H1 (cell line): ENCODE measurements around the gene TGFA. TPM values are rescaled to one million over a fixed set of nuclear protein-coding genes. Genes with fewer than 3 reads are reported as not detected.

Source experiments
- CTCF ChIA-PET: fragments of 300-600 bp; sonication (Branson Sonifier 250); formaldehyde crosslinking; loops from one replicate; lab custom pipeline; 2021; ENCODE audit not compliant: partially characterized antibody; lab: Charles Lee
- POLR2A ChIA-PET: fragments of 300-600 bp; sonication (Branson Sonifier 250); formaldehyde crosslinking; loops from one replicate; lab custom pipeline; 2021; ENCODE audit warnings: inconsistent platforms; ENCODE audit not compliant: partially characterized antibody; lab: Charles Lee
- DNase-seq, 2 experiments: peaks; one replicate each; pipeline versions ENCODE4 v3.0.0 to v3.0.0-alpha.2; 2010 to 2022; ENCODE audit warnings: low spot score in 2 of 2, low read depth in 1 of 2, mixed read lengths in 1 of 2
- FAIRE-seq: peaks from 2 replicates; lab custom pipeline; 2011; peaks lifted over from hg19 to GRCh38; lab: Jason Lieb, UNC
- H2AFZ ChIP-seq: 2 replicates; pipeline ENCODE4 v1.8.1; 2012; ENCODE audit warnings: low read length, inconsistent platforms
- H2AK5ac ChIP-seq: 2 replicates; pipeline ENCODE4 v1.6.1; 2013; ENCODE audit warnings: low read depth, low read length
- H2BK120ac ChIP-seq: replicated peaks from 2 replicates; pipeline ENCODE3; 2013; ENCODE audit warnings: low read depth, low read length, inconsistent platforms
- H2BK12ac ChIP-seq: 2 replicates; pipeline ENCODE4 v1.6.1; 2013; ENCODE audit warnings: low read depth, low read length
- H2BK15ac ChIP-seq: 2 replicates; pipeline ENCODE4 v1.6.1; 2013; ENCODE audit warnings: low read length
- H2BK20ac ChIP-seq: 2 replicates; pipeline ENCODE4 v1.6.1; 2013; ENCODE audit warnings: low read length
- H2BK5ac ChIP-seq: 2 replicates; pipeline ENCODE4 v1.6.1; 2013; ENCODE audit warnings: low read depth, low read length
- H3K14ac ChIP-seq: 2 replicates; pipeline ENCODE4 v1.6.1; 2013; ENCODE audit warnings: inconsistent platforms; ENCODE audit not compliant: insufficient read length
- H3K18ac ChIP-seq: 2 replicates; pipeline ENCODE4 v1.6.1; 2013; ENCODE audit warnings: low read length; ENCODE audit errors: extremely low read depth
- H3K23ac ChIP-seq: 2 replicates; pipeline ENCODE4 v1.6.1; 2013; ENCODE audit warnings: inconsistent platforms; ENCODE audit not compliant: insufficient read length
- H3K23me2 ChIP-seq: 2 replicates; pipeline ENCODE4 v1.6.1; 2013; ENCODE audit warnings: low read depth, low read length
- H3K27ac ChIP-seq: 2 replicates; pipeline ENCODE4 v1.6.1; 2011; ENCODE audit warnings: low read depth, low read length, inconsistent platforms
- H3K27me3 ChIP-seq, 4 experiments: replicated peaks in 1 of 4; 1 replicate in 1 of 4; 2 replicates in 3 of 4; pipeline versions ENCODE4 v1.6.1 to v1.8.1; 2011 to 2013; ENCODE audit warnings: low read length in 3 of 4, mild to moderate bottlenecking in 3 of 4, inconsistent platforms in 2 of 4, mixed read lengths in 2 of 4, moderate library complexity in 1 of 4; ENCODE audit not compliant: control insufficient read depth in 3 of 4, insufficient read depth in 3 of 4; ENCODE audit errors: extremely low read depth in 1 of 4
- H3K36me3 ChIP-seq, 4 experiments: 2 replicates each; pipeline versions ENCODE4 v1.6.1 to v1.8.1; 2011 to 2013; ENCODE audit warnings: mild to moderate bottlenecking in 4 of 4, low read length in 3 of 4, moderate library complexity in 2 of 4, control low read depth in 1 of 4, inconsistent platforms in 1 of 4; ENCODE audit not compliant: insufficient read depth in 4 of 4, control insufficient read depth in 2 of 4
- H3K4ac ChIP-seq: replicated peaks from 2 replicates; pipeline ENCODE3; 2013; ENCODE audit warnings: low read length, low read depth, mixed read lengths, inconsistent platforms; ENCODE audit not compliant: insufficient read length
- H3K4me1 ChIP-seq, 4 experiments: replicated peaks in 1 of 4; 1 replicate in 1 of 4; 2 replicates in 3 of 4; pipeline versions ENCODE4 v1.6.1 to v1.8.1; 2011 to 2013; ENCODE audit warnings: low read length in 3 of 4, inconsistent platforms in 2 of 4, mixed read lengths in 1 of 4; ENCODE audit not compliant: insufficient read depth in 4 of 4, control insufficient read depth in 3 of 4
- H3K4me2 ChIP-seq, 2 experiments: 2 replicates each; pipeline versions ENCODE4 v1.6.1 to v1.8.1; 2011 to 2013; ENCODE audit warnings: low read depth in 2 of 2, low read length in 2 of 2, control low read depth in 1 of 2, inconsistent platforms in 1 of 2, mild to moderate bottlenecking in 1 of 2; ENCODE audit not compliant: insufficient read depth in 1 of 2
- H3K4me3 ChIP-seq, 4 experiments: fragments of 200-600, 300-600 bp in 1 of 4; sonication (generic), shearing (Covaris generic), sonication (Bioruptor Twin) in 1 of 4; 2 replicates each; pipeline versions ENCODE4 v1.5.1 to v1.8.1; 2011 to 2016; ENCODE audit warnings: low read length in 4 of 4, low read depth in 3 of 4, control low read depth in 2 of 4, inconsistent platforms in 2 of 4, mild to moderate bottlenecking in 2 of 4, mixed read lengths in 1 of 4, moderate library complexity in 1 of 4; ENCODE audit not compliant: insufficient read depth in 2 of 4; ENCODE audit errors: extremely low read depth in 1 of 4
- H3K56ac ChIP-seq: replicated peaks from 2 replicates; pipeline ENCODE3; 2013; ENCODE audit warnings: low read depth, mild to moderate bottlenecking, mixed read lengths, low read length, inconsistent platforms; ENCODE audit not compliant: insufficient read length
- H3K79me1 ChIP-seq: 2 replicates; pipeline ENCODE4 v1.6.1; 2013; ENCODE audit warnings: low read depth, low read length, control low read depth
- H3K79me2 ChIP-seq, 2 experiments: 2 replicates each; pipeline versions ENCODE4 v1.6.1 to v1.8.1; 2012 to 2013; ENCODE audit warnings: low read length in 2 of 2, mild to moderate bottlenecking in 2 of 2, inconsistent platforms in 1 of 2; ENCODE audit not compliant: insufficient read depth in 2 of 2, control insufficient read depth in 1 of 2
- H3K9ac ChIP-seq, 4 experiments: replicated peaks in 1 of 4; 1 replicate in 1 of 4; 2 replicates in 3 of 4; pipeline versions ENCODE4 v1.6.1 to v1.8.1; 2011 to 2013; ENCODE audit warnings: low read depth in 3 of 4, low read length in 3 of 4, control low read depth in 2 of 4, mild to moderate bottlenecking in 2 of 4, moderate library complexity in 2 of 4, inconsistent platforms in 1 of 4; ENCODE audit errors: extremely low read depth in 1 of 4
- H3K9me3 ChIP-seq, 2 experiments: 2 replicates each; pipeline versions ENCODE4 v1.6.1 to v1.8.1; 2012 to 2013; ENCODE audit warnings: mild to moderate bottlenecking in 2 of 2, moderate library complexity in 2 of 2, control low read depth in 1 of 2, inconsistent platforms in 1 of 2, low read depth in 1 of 2, low read length in 1 of 2, mixed read lengths in 1 of 2; ENCODE audit not compliant: insufficient read depth in 2 of 2
- H4K20me1 ChIP-seq, 2 experiments: replicated peaks in 1 of 2; 2 replicates each; pipeline versions ENCODE3 to v1.8.1; 2011 to 2013; ENCODE audit warnings: inconsistent platforms in 2 of 2, low read length in 2 of 2, mild to moderate bottlenecking in 1 of 2; ENCODE audit not compliant: insufficient read depth in 2 of 2, control insufficient read depth in 1 of 2
- H4K5ac ChIP-seq: 2 replicates; pipeline ENCODE4 v1.6.1; 2013; ENCODE audit warnings: low read length, low read depth, mixed read lengths, inconsistent platforms; ENCODE audit not compliant: insufficient read length
- H4K8ac ChIP-seq: 2 replicates; pipeline ENCODE4 v1.8.0; 2013; ENCODE audit warnings: mild to moderate bottlenecking, moderate library complexity, low read length, inconsistent platforms; ENCODE audit not compliant: insufficient read depth; ENCODE audit errors: extremely low read depth
- H4K91ac ChIP-seq: replicated peaks from 2 replicates; pipeline ENCODE3; 2013; ENCODE audit warnings: low read length, mixed read lengths, inconsistent platforms; ENCODE audit not compliant: insufficient read length
- CHD2 ChIP-seq: IDR thresholded peaks from 2 replicates; pipeline ENCODE4 v1.6.1; 2012; ENCODE audit warnings: low read length, improper control_type of control experiment
- EGR1 ChIP-seq: IDR thresholded peaks from 2 replicates; pipeline ENCODE4 v1.6.1; 2011; ENCODE audit warnings: low read depth, low read length, borderline replicate concordance
- EP300 ChIP-seq, 2 experiments: IDR thresholded peaks; 1 replicate in 1 of 2; 2 replicates in 1 of 2; pipeline ENCODE4 v1.6.1; 2011 to 2012; ENCODE audit warnings: low read depth in 2 of 2, low read length in 2 of 2, mild to moderate bottlenecking in 2 of 2, borderline replicate concordance in 1 of 2, inconsistent platforms in 1 of 2, moderate library complexity in 1 of 2
- HDAC6 ChIP-seq: IDR thresholded peaks from one replicate; pipeline ENCODE4 v1.7.1; 2012; ENCODE audit warnings: low read depth, mild to moderate bottlenecking, inconsistent platforms, low read length, moderate library complexity
- JUN ChIP-seq: IDR thresholded peaks from 2 replicates; pipeline ENCODE4 v1.6.1; 2011; ENCODE audit warnings: low read depth, mild to moderate bottlenecking, improper control_type of control experiment, low read length
- KDM5A ChIP-seq: fragments of 200-600 bp; IDR thresholded peaks from 2 replicates; pipeline ENCODE4 v1.7.1; 2012; ENCODE audit warnings: mild to moderate bottlenecking, low read length, inconsistent platforms, mixed read lengths
- POLR2AphosphoS5 ChIP-seq: IDR thresholded peaks from 2 replicates; pipeline ENCODE4 v1.6.1; 2011; ENCODE audit warnings: low read depth, low read length
- RFX5 ChIP-seq: IDR thresholded peaks from 2 replicates; pipeline ENCODE4 v1.6.1; 2011; ENCODE audit warnings: low read depth, low read length, improper control_type of control experiment, borderline replicate concordance
- SIN3A ChIP-seq, 2 experiments: IDR thresholded peaks in 1 of 2; conservative IDR thresholded peaks in 1 of 2; 2 replicates each; pipeline ENCODE4 v1.6.1; 2011 to 2012; ENCODE audit warnings: low read length in 2 of 2, improper control_type of control experiment in 1 of 2, low read depth in 1 of 2, mild to moderate bottlenecking in 1 of 2
- TAF7 ChIP-seq: optimal IDR thresholded peaks from 2 replicates; pipeline ENCODE3; 2011; ENCODE audit warnings: low read depth, mild to moderate bottlenecking, inconsistent platforms, low read length, moderate library complexity, borderline replicate concordance
- WGBS, 2 experiments: shearing (Covaris generic) in 1 of 2; methylation state at CpG; one replicate each; pipeline versions ENCODE4 v1.1.6 to v1.1.7; 2013 to 2015; ENCODE audit warnings: low lambda C conversion rate in 2 of 2, mixed read lengths in 2 of 2, inconsistent platforms in 1 of 2, low coverage in 1 of 2, missing lambda C conversion rate in 1 of 2; ENCODE audit not compliant: insufficient replicate concordance in 2 of 2, insufficient coverage in 1 of 2, insufficient read length in 1 of 2; ENCODE audit errors: extremely low coverage in 1 of 2, missing lambda C conversion rate in 1 of 2; 5-methylcytosine and 5-hydroxymethylcytosine counted together
- polyA plus RNA-seq, 7 experiments: library from polyadenylated mRNA; depleted of rRNA in 3 of 7; stranded (reverse) in 5 of 7; unstranded in 2 of 7; fragments of >200 nt in 5 of 7; fragments of 200-250 nt in 2 of 7; gene quantifications; 1 replicate in 5 of 7; 2 replicates in 1 of 7; 4 replicates in 1 of 7; pipeline versions ENCODE4 v1.2.1 to v1.2.3, GENCODE V29; 2011 to 2013; ENCODE audit warnings: missing spikeins in 2 of 7, mixed read lengths in 2 of 7
- total RNA-seq: library from RNA; stranded (reverse); fragmentation: NEBNext Ultra II Directional; extraction: Animal tissue kit (Norgen Biotek cat#: 25700); gene quantifications from 2 replicates; pipeline ENCODE4 v1.2.1, GENCODE V29; 2021

TGFA gene
- total and polyA plus RNA-seq, 2 of the 8 experiments (the other 6 are each of a cell fraction or from before 2014, with no cell fraction given) = 1.8 to 3.7 TPM

- POLR2A ChIA-PET = interaction anchor here (1.1 kb wide), 1 partner anchor 195 kb away, joined by 3 read pairs; the partner anchor contains the start of gene SNRPG
- H3K4me3 ChIP-seq = no peak overlapping the region
- no peak overlapping the region for H2BK12ac ChIP-seq
- DNase-seq (no peak), FAIRE-seq (no peak)
- no peak overlapping the region for H3K27ac ChIP-seq
- no peak overlapping the region for H3K14ac ChIP-seq
- no peak overlapping the region for H4K91ac ChIP-seq
- H3K4me1 ChIP-seq = peaks cover 0 to 3% (median 1%) of the 10 kb centered on the region in 4 experiments; a peak in 3 of 7 replicates
- H2AK5ac ChIP-seq = no peak overlapping the region
- no peak overlapping the region for H2BK15ac ChIP-seq
- H3K18ac ChIP-seq = no peak overlapping the region
- H3K79me1 ChIP-seq = no peaks in the 10 kb centered on the region
- 87 to 100% methylated on average over 1 to 10 of the region's 10 CpGs for WGBS, 2 experiments
- H3K79me2 ChIP-seq = no peaks in the 10 kb centered on the region
- no peak overlapping the region for H4K5ac ChIP-seq
- no peak overlapping the region for H2BK120ac ChIP-seq
- H3K56ac ChIP-seq = no peak overlapping the region
- H2BK20ac ChIP-seq = no peak overlapping the region
- no peak overlapping the region for H3K9ac ChIP-seq
- H3K4me2 ChIP-seq = no peak overlapping the region
- no peaks in the 10 kb centered on the region for H3K36me3 ChIP-seq
- no peaks in the 10 kb centered on the region; a peak in 1 of 7 replicates for H3K27me3 ChIP-seq
- TF ChIP-seq JUN = no peak
- no peak for TF ChIP-seq KDM5A
- no peak for TF ChIP-seq POLR2AphosphoS5
- no peak for TF ChIP-seq EP300 (IDR thresholded peaks at IDR 0.05; ENCODE audit: borderline replicate concordance in 1 of 2, low read depth in 2 of 2, low read length in 2 of 2)
- TF ChIP-seq RFX5 = no peak
- TF ChIP-seq SIN3A (conservative IDR thresholded peaks at IDR 0.05 in 1 of 2, IDR thresholded peaks at IDR 0.05 in 1 of 2; ENCODE audit: low read depth in 1 of 2, low read length in 2 of 2) = no peak
- TF ChIP-seq HDAC6 = no peak
- TF ChIP-seq EGR1 = no peak
- TF ChIP-seq TAF7 = no peak
- no peak for TF ChIP-seq CHD2
- CTCF ChIA-PET = interaction anchor here (0.9 to 2.2 kb wide), 5 partner anchors 8 to 128 kb away, joined by 3 to 7 read pairs (median 3); no protein-coding TSS in a partner anchor
- H2BK5ac ChIP-seq = no peak overlapping the region
- H2AFZ ChIP-seq = no peak overlapping the region
- no peak overlapping the region for H4K8ac ChIP-seq
- H3K4ac ChIP-seq = no peak overlapping the region
- no peaks in the 10 kb centered on the region for H3K23me2 ChIP-seq
- no peaks in the 10 kb centered on the region for H3K9me3 ChIP-seq
- H3K23ac ChIP-seq = no peak overlapping the region
- H4K20me1 ChIP-seq = no peaks in the 10 kb centered on the region
Observed at GRCh38 chr2:70489165-70489564, 64.5 kb downstream of the TGFA start.
